GM21825 (cell line): Measurements from ENCODE around the gene RASSF7.
"Not testable (repeated sequence)": the region's sequence is repeated elsewhere in the genome, so short reads cannot be mapped to it uniquely, and the experiment has no call there.

Experiments used
- ATAC-seq: cut with Tn5 transposase; IDR thresholded peaks from one replicate; pipeline ENCODE4 v1.9.1; 2021; ENCODE audit warnings: mild to moderate bottlenecking, moderate library complexity; ENCODE audit not compliant: unreplicated experiment

RASSF7 gene, protein sequence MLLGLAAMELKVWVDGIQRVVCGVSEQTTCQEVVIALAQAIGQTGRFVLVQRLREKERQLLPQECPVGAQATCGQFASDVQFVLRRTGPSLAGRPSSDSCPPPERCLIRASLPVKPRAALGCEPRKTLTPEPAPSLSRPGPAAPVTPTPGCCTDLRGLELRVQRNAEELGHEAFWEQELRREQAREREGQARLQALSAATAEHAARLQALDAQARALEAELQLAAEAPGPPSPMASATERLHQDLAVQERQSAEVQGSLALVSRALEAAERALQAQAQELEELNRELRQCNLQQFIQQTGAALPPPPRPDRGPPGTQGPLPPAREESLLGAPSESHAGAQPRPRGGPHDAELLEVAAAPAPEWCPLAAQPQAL

DNA sequence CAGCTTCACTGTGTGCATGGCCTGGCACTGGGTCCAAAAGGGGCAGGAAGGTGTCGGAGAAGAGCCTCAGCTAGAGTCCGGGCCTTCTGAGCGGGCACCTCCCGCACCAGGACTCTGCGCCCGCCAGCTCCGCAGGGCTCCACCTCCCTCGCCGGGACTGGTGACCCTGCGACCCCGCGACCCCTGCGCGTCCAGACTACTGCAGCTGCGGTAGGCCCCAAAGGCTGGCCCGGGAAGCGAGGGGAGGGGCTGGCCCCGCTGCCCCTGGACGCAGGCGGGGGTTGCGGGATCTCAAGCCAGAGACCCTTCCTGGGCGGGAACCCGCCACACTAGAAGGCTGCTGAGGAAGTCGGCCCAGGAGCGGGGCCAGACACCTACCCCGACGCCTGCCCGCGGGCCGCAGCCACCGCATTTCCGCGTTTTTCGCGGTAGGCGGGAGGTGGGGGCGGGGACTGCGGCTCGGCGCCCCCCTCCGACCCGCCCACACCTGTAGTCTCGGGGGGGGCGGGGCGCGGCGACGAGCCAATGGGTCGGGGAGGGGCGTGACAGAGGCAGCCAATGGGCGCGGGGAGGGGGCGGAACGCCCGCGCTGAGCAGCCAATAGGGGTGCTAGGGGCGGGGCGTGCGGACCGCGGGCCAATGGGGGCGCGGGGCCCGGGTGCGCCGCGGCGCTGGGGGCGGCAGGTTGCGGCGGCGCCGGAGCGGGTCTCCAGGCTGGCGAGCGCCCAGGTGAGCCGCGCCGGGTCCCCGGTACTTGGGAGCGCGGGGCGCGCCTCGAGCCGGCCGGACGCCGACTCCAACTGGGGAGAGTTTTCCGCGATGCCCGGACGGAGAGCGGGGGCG, at the start of gene RASSF7, which contains the start of gene LMNTD2:
Gene RASSF7 (plus strand): TSS at position 666 of the 843 bp plus-strand sequence. CDS start 799 bp downstream, outside the sequence.
Gene LMNTD2 (minus strand): TSS at position 434 of the 843 bp plus-strand sequence. CDS start 22 bp downstream, at position 412.
- peak; percentile 70 for ATAC-seq

- ATAC-seq = no peak
These were observed 47.8 kb upstream of the RASSF7 start for GRCh38 chr11:512761-513595.

DNA sequence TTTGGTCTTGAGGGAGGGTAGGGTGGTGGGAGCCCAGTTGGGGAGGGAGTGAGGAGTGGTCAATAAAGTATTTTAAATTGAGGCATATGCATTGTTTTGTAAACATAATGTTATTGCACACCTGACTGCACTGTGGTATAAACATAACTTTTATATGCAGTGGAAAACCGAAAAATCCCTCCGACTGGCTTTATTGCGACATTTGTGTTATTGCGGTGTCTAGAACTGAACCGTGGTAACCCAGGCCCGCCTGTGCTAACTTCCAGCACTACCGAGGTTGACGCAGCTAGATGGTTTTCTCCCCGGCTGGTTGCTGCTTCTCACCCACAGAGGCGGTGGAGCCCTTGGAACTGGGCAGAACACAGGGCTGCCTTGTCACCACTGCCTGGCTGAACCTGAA, 46.2 kb upstream of the RASSF7 start:
- ATAC-seq = no peak

- ATAC-seq = no peak
These were observed 45.6 kb upstream of the RASSF7 start for GRCh38 chr11:515131-515530.

DNA sequence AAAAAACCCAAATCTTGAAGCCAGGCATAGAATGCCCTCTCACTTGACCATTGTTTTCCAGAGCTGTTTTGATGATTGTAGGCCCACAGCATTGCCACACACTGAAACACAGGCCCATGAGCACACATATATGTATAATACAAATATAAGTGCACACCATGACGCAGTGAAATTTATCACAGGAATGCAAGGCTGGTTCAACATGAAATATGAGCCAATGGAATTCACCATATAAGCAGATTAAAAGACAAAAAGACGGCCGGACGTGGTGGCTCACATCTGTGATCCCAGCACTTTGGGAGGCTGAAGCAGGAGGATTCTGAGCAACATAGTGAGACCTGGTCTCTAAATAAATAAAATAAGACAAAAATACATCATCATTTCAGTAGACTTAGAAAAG, 44.4 kb upstream of the RASSF7 start:
- no peak for ATAC-seq

DNA sequence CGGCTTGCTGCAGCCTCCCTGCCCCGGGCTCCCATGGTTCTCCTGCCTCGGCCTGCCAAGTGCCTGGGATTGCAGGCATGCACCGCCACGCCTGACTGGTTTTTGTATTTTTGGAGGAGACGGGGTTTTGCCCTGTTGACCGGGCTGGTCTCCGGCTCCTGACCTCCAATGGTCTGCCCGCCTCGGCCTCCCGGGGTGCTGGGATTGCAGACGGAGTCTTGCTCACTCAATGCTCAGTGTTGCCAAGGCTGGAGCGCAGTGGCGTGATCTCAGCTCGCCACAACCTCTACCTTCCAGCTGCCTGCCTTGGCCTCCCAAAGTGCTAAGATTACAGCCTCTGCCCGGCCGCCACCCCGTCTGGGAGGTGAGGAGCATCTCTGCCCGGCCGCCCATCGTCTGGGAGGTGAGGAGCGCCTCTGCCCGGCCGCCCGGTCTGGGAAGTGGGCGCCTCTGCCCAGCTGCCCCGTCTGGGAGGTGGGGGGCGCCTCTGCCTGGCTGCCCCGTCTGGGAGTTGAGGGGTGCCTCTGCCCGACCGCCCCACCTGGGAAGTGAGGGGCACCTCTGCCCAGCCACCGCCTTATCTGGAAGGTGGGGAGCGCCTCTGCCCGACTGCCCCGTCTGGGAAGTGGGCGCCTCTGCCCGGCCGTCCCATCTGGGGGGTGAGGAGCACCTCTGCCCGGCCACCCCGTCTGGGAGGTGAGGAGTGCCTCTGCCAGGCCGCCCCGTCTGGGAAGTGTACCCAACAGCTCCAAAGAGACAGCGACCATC, 43.7 kb upstream of the RASSF7 start:
- ATAC-seq = not testable (repeated sequence)

DNA sequence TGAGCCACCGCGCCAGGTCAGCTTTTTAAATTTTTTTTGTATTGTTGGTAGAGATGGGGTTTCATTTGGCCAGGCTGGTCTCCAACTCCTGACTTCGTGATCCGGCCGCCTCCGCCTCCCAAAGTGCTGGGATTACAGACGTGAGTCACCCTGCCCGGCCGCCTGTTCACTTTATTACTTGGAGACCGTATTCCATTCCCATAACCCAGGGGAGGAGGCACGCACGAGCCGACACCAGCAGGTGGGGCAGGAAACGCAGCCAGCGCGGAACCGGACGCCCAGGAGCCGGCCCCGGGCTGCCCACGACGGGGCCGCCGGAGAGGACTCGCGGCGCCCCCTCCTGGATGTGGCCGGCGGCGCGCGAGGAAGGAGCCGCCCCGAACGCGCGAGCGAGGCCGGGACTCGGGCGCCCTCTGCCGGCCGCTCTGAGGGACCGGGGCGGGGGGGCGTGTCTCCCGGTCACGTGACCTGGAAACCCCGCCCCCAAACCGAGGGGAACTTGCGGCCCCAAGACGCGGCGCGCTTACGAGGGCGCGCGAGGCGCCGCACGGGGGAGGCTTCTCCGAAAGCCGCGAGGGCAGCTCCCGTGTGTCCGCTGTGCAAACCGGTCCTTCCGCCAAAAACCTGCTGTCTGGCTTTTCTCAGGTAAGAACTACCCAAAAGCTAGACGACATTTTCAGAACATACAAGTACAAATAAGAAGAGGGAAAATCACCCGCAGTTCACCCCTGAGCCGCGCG, 42.1 kb upstream of the RASSF7 start:
- peak; percentile 84 for ATAC-seq

DNA sequence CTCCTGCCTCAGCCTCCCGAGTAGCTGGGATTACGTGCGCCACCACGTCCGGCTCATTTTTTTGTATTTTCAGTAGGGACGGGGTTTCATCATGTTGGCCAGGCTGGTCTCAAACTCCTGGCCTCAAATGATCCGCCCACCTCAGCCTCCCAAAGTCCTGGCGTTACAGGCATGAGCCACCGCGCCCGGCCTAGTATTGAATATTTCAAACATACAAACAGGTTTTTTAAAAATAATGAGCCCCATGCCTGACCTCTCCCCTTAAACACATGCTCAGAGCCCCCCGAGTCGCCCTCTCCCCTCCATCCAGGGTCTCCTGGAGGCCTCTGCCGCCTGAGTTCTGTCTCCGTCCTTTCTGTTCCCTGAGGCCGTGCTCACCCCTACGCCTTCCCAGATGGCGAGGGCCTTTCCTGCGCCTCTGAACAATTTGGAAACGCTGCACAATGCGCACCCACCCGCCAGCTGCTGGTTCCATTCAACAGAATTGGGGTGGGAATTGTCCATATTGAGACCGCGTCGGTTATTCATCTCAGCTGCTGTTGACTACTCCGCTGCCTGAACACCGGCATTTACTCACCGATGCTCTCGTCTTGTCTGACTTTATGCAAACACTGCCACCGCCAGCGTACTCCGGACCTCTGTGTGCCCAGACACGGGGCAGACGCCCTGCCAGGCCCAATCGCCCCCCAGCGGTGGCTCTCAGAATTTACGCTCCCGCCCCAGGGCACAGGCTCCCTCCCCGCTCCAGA, 40.2 kb upstream of the RASSF7 start:
- ATAC-seq = no peak

DNA sequence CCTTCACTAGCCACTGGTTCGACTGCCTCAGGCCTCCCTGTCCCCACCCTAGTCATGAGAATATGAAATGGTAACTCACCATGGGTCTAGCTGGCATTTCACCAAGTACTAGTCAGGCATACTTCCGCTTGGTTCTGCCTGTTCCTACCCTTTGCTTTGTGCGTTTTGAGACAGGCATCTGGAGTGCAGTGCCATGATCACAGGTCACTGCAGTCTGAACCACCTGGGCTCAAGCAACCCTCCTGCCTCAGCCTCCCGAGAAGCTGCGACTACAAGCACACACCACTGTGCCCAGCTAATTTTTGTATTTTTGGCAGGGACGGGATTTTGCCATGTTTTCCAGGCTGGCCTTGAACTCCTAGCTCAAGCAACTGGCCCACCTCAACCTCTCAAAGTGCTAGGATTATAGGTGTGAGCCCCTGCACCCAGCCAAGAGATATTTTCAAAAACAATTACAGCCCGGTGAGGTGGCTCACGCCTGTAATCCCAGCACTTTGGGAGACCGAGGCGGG, 39.5 kb upstream of the RASSF7 start:
- no peak for ATAC-seq

DNA sequence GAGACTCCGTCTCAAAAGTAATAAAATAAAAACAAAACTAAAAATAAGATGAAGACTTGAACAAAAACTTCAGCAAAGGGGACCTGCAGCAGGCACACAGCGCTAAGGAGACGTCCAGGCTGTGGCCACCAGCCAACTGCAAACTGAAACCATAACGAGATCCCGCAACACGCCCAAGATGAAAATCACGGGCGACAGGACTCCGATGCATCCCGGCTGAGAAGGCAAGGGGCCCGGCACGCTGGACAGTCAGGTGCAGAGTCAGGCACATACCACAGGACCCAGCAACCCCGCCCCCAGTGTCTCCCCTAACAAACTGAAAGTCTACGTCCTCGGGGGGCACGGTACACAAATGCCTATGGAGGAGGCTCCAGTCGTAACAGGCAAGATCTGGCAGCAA, 34.6 kb upstream of the RASSF7 start:
- no peak for ATAC-seq

- no peak for ATAC-seq
These were observed 32.5 kb upstream of the RASSF7 start for GRCh38 chr11:528166-528814.

DNA sequence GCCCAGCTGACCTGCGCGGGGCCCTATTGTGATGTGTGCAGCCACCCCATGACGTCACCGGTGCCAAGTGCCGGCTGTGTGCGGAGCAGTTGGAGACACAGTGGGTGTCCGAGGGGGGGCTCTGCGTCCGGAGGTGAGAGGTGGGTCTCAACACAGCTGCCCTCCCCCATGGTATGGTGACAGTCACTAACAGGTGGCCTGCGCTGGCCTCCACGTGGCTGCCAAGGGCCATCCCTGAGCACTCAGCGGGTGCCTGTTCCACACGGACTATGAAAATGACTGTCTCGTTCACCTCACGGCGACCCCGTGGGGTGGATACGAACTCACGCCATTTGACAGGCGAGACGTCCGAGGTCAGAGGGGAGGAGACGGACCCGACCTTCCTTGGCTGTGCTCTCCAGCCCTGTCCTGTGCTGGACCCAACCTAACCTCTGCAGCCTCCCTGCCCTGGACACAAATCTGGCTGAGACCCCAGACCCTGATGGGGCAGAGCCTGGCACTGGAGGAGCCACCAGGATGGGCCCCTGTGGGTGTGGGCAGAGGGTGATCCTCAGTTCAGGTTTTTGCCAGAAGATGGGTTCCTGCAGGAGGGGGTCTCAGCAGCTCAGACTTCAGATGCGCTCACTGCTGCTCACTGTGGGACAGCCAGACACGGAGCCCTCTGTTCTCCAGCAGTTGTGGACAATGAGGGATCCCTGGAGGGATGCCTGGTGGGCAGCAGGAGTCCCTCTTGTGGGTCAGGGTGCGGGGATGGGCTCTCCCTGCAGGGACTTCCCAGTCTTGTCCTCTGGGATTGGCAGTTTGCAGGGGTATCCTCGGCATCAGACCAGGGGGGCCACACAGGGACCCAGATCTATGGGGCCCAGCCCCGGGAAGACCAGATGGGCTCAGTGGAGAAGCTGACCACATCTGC, 31.7 kb upstream of the RASSF7 start:
- ATAC-seq = no peak

DNA sequence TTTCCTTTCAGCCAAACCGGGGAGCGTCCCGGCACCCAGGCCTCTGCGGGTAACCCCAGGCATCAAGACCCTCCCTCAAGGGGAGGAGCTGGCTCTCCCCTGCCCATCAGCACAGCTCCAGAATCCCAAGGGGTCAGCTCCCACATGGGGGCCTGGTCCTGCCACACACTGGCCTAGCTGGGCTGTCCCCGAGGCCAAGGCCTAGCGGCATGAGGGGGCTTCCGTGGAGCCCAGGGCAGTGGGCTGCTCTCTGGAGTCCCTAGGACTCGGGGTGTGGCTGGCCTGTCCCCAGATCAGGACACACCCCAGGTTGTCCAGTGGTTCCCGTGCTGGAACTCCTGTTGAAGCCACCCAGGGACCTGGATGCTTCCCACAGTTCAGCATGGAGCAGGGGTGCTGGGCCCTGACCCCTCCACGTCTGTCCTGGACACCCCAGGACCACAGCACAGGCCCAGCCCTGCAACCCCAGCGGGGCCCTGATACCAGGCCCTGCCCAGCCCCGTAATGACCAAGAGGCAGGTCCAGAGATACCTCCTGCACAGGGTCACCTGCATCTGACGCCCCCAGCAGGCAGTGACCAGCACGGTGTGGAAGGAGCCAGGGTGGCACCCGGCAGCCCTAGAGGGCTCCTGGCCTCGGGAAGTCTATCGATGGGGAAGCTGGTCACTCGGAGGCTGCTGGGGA, 30.9 kb upstream of the RASSF7 start:
- no peak for ATAC-seq

DNA sequence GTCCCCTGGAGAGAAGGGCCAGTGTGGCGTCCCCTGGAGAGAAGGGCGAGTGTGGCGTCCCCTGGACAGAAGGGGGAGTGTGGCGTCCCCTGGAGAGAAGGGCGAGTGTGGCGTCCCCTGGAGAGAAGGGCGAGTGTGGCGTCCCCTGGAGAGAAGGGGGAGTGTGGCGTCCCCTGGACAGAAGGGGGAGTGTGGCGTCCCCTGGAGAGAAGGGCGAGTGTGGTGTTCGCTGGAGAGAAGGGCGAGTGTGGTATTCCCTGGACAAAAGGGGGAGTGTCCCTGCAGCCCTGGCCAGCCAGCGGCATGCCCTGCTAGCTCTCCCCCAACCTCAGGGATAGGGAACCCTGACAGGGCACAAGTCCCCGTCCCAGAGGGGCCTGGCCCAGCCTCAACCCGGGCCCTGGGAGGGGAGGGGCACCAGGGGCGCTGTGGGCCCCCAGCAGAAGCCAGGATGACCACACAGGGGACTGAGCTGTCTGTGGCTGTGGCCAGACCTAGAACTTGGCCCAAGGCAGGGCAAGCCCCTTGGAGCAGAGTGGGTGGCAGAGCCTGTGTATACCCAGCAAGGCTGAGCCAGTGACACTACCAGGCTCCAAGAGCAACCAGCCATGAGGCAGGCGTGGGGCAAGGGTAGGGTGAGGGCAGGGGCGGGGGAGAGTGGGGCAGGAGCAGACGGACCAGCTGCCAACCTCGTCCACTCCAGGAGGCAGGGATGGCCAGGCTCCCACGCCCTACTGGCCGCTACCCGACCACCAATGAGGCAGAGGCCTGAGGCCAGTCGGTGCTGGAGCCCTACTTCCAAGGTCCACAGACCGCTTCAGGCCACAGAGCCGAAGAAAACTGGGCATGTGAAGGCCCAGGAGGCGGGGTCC, 29.6 kb upstream of the RASSF7 start:
- no peak for ATAC-seq

GRCh38 chr11:531919-532526, 28.7 kb upstream of the RASSF7 start:
- no peak for ATAC-seq
